Measurements from ENCODE around the gene GNG12.

- no peak for TF ChIP-seq CTCF (conservative IDR thresholded peaks at IDR 0.05; ENCODE audit: low read depth, low read length)
- no peak for TF ChIP-seq EZH2phosphoT487 (IDR thresholded peaks at IDR 0.05; ENCODE audit: borderline replicate concordance, low read length)
- no peak for TF ChIP-seq EZH2 (IDR thresholded peaks at IDR 0.05; ENCODE audit: low read length, unreplicated experiment)
Measured at GRCh38 chr1:67843746-67844145, 10.5 kb upstream of the GNG12 start.
